GM19099 (cell line): Measurements from ENCODE around the gene CAV2.

Experiments used
- POLR2A ChIP-seq: IDR thresholded peaks from 3 replicates; pipeline ENCODE4 v1.6.1; 2011; ENCODE audit warnings: low read depth; ENCODE audit not compliant: insufficient read length; ENCODE audit errors: extremely low read depth

CAV2 gene

GRCh38 chr7:116546916-116547315 lies 47.4 kb downstream of the CAV2 start:
- TF ChIP-seq POLR2A = no peak

- no peak for TF ChIP-seq POLR2A
Observed at GRCh38 chr7:116547347-116547746, 47.8 kb downstream of the CAV2 start.

- TF ChIP-seq POLR2A = no peak
Observed at GRCh38 chr7:116548506-116548905, 49.0 kb downstream of the CAV2 start.

GRCh38 chr7:116549370-116549769 lies 49.8 kb downstream of the CAV2 start:
- no peak for TF ChIP-seq POLR2A

- TF ChIP-seq POLR2A = no peak
Observed at GRCh38 chr7:116551692-116552091, 52.2 kb downstream of the CAV2 start.

- TF ChIP-seq POLR2A = no peak
Observed at GRCh38 chr7:116552602-116553001, 53.1 kb downstream of the CAV2 start.

GRCh38 chr7:116553168-116553964 lies 53.8 kb downstream of the CAV2 start:
- no peak for TF ChIP-seq POLR2A

- no peak for TF ChIP-seq POLR2A
Observed at GRCh38 chr7:116554436-116554835, 54.9 kb downstream of the CAV2 start.

- no peak for TF ChIP-seq POLR2A
Observed at GRCh38 chr7:116554911-116555310, 55.4 kb downstream of the CAV2 start.

GRCh38 chr7:116557066-116557585 lies 57.6 kb downstream of the CAV2 start:
- TF ChIP-seq POLR2A = no peak

GRCh38 chr7:116557901-116558300 lies 58.4 kb downstream of the CAV2 start:
- TF ChIP-seq POLR2A = no peak
